Midbrain (tissue), 1 donor: ENCODE measurements around the gene NSMCE1.
A peak's percentile ranks its signal among the peaks of the same experiment; 100 is the strongest.
"Not testable (repeated sequence)": the region's sequence is repeated elsewhere in the genome, so short reads cannot be mapped to it uniquely, and the experiment has no call there.

Experiments used
- DNase-seq: peaks from one replicate; lab custom pipeline; 2025; lab: John Stamatoyannopoulos, UW

NSMCE1 gene

GRCh38 chr16:27216297-27216885 is 52.2 kb downstream of the NSMCE1 start:
- no peak for DNase-seq

GRCh38 chr16:27215660-27216059 is 52.9 kb downstream of the NSMCE1 start:
- no peak for DNase-seq

- no peak for DNase-seq
Measured at GRCh38 chr16:27214084-27214961, 54.2 kb downstream of the NSMCE1 start.

- no peak for DNase-seq
Measured at GRCh38 chr16:27211026-27211425, 57.5 kb downstream of the NSMCE1 start.

- no peak for DNase-seq
Measured at GRCh38 chr16:27210174-27210573, 58.4 kb downstream of the NSMCE1 start.

GRCh38 chr16:27209591-27209990 is 59.0 kb downstream of the NSMCE1 start:
- no peak for DNase-seq

- no peak for DNase-seq
Measured at GRCh38 chr16:27208796-27209195, 59.8 kb downstream of the NSMCE1 start.

- DNase-seq: no peak
Measured at GRCh38 chr16:27208081-27208680, 60.4 kb downstream of the NSMCE1 start.

GRCh38 chr16:27207121-27207520 is 61.5 kb downstream of the NSMCE1 start:
- DNase-seq: not testable (repeated sequence)

GRCh38 chr16:27205423-27206065 is 63.0 kb downstream of the NSMCE1 start:
- no peak for DNase-seq

GRCh38 chr16:27204312-27204915 is 64.2 kb downstream of the NSMCE1 start:
- no peak for DNase-seq

GRCh38 chr16:27203507-27204311 is 64.9 kb downstream of the NSMCE1 start, which contains the start of gene KDM8:
Gene KDM8, plus strand, starts transcription at chr16:27203526. Its CDS starts 6,598 bp downstream, at chr16:27210124.
- DNase-seq: peak; percentile 99

- no peak for DNase-seq
Measured at GRCh38 chr16:27202923-27203506, 65.6 kb downstream of the NSMCE1 start.

GRCh38 chr16:27200914-27201313 is 67.7 kb downstream of the NSMCE1 start:
- not testable (repeated sequence) for DNase-seq

GRCh38 chr16:27199736-27200135 is 68.8 kb downstream of the NSMCE1 start:
- no peak for DNase-seq

GRCh38 chr16:27199235-27199586 is 69.4 kb downstream of the NSMCE1 start:
- DNase-seq: no peak

GRCh38 chr16:27198451-27199234 is 69.9 kb downstream of the NSMCE1 start:
- no peak for DNase-seq

- no peak for DNase-seq
Measured at GRCh38 chr16:27197004-27197403, 71.6 kb downstream of the NSMCE1 start.

GRCh38 chr16:27195941-27196595 is 72.5 kb downstream of the NSMCE1 start:
- no peak for DNase-seq
